A549 (cell line): Measurements from ENCODE around the gene CA11. TPM values are rescaled to one million over a fixed set of nuclear protein-coding genes. Genes with fewer than 3 reads are reported as not detected.

Experiments used
- ATAC-seq, 2 experiments: fragments of 200-7000 bp in 1 of 2; fragments of >200 bp in 1 of 2; cut with Nextera tagmentation in 1 of 2; cut with Tn5 transposase in 1 of 2; 3 replicates each; pipeline versions ENCODE4 v1.8.0 to v1.9.1; 2018 to 2020; ENCODE audit warnings: mild to moderate bottlenecking in 1 of 2, moderate library complexity in 1 of 2
- CTCF ChIA-PET: fragments of 300-600 bp; sonication (Branson Sonifier 250); formaldehyde crosslinking; extraction: SDS; loops from one replicate; lab custom pipeline; 2021; ENCODE audit warnings: antibody characterized with exemption, inconsistent platforms; lab: Yijun Ruan, JAX
- POLR2A ChIA-PET: fragments of 350-600 bp; formaldehyde crosslinking; extraction: SDS; loops from one replicate; lab custom pipeline; 2021; ENCODE audit warnings: antibody characterized with exemption, inconsistent platforms; lab: Yijun Ruan, JAX
- DNase-seq, 2 experiments: peaks; one replicate each; pipeline versions ENCODE4 v3.0.0 to v3.0.0-alpha.2; 2011 to 2016; ENCODE audit warnings: low read depth in 1 of 2, low spot score in 1 of 2
- FAIRE-seq: peaks from 2 replicates; lab custom pipeline; 2011; peaks lifted over from hg19 to GRCh38; lab: Jason Lieb, UNC
- H3K27ac ChIP-seq, 2 experiments: fragments of >200 bp; sonication (Bioruptor Twin); formaldehyde crosslinking; 3 replicates each; pipeline ENCODE4 v1.5.1; 2016 to 2017
- H3K4me1 ChIP-seq: fragments of >200 bp; sonication (Bioruptor Twin); formaldehyde crosslinking; 3 replicates; pipeline ENCODE4 v1.6.1; 2016
- H3K4me2 ChIP-seq: fragments of >200 bp; sonication (Bioruptor Twin); formaldehyde crosslinking; 3 replicates; pipeline ENCODE4 v1.6.1; 2016
- H3K4me3 ChIP-seq: fragments of >200 bp; sonication (Bioruptor Twin); formaldehyde crosslinking; 3 replicates; pipeline ENCODE4 v1.5.1; 2016
- H3K9me3 ChIP-seq: fragments of >200 bp; sonication (Bioruptor Twin); formaldehyde crosslinking; 3 replicates; pipeline ENCODE4 v1.6.1; 2016
- BHLHE40 ChIP-seq: IDR thresholded peaks from 2 replicates; pipeline ENCODE4 v1.6.1; 2012; ENCODE audit warnings: low read depth, low read length, inconsistent platforms
- CBX2 ChIP-seq: fragments of 200-600 bp; sonication (generic); IDR thresholded peaks from 2 replicates; pipeline ENCODE4 v1.6.1; 2016; ENCODE audit warnings: low read depth, mild to moderate bottlenecking, borderline replicate concordance
- CBX8 ChIP-seq: fragments of 200-600 bp; sonication (generic); IDR thresholded peaks from 2 replicates; pipeline ENCODE4 v1.6.1; 2016
- CHD2 ChIP-seq: fragments of 150-350 bp; IDR thresholded peaks from 2 replicates; pipeline ENCODE4 v1.6.1; 2014; ENCODE audit warnings: low read length; ENCODE audit not compliant: partially characterized antibody
- FOSB ChIP-seq: fragments of 250-450 bp; sonication (Bioruptor Pico); IDR thresholded peaks from 2 replicates; pipeline ENCODE4 v1.5.0; 2020; ENCODE audit warnings: mild to moderate bottlenecking, moderate library complexity
- FOSL2 ChIP-seq, 2 experiments: fragments of 450-650 bp in 1 of 2; fragments of >200 bp in 1 of 2; sonication (Bioruptor Twin) in 1 of 2; formaldehyde crosslinking; IDR thresholded peaks; 2 replicates each; pipeline versions ENCODE4 v1.5.0 to v1.6.1; 2016 to 2020; ENCODE audit warnings: mild to moderate bottlenecking in 1 of 2, moderate library complexity in 1 of 2
- FOXS1 ChIP-seq: fragments of 250-450 bp; sonication (Bioruptor Pico); IDR thresholded peaks from 2 replicates; pipeline ENCODE4 v1.5.0; 2020; ENCODE audit warnings: mild to moderate bottlenecking, moderate library complexity
- GATA3 ChIP-seq: IDR thresholded peaks from 2 replicates; pipeline ENCODE4 v1.6.1; 2012; ENCODE audit warnings: borderline replicate concordance
- HDAC2 ChIP-seq: fragments of 200-600 bp; sonication (generic); IDR thresholded peaks from 2 replicates; pipeline ENCODE4 v1.6.1; 2016
- HEYL ChIP-seq: fragments of 250-450 bp; sonication (Bioruptor Pico); IDR thresholded peaks from 2 replicates; pipeline ENCODE4 v1.8.0; 2021; ENCODE audit warnings: mild to moderate bottlenecking, moderate library complexity
- HOXA7 ChIP-seq: fragments of 250-450 bp; sonication (Bioruptor Pico); IDR thresholded peaks from 2 replicates; pipeline ENCODE4 v1.5.0; 2020; ENCODE audit warnings: mild to moderate bottlenecking, moderate library complexity
- JUNB ChIP-seq: fragments of >200 bp; sonication (Bioruptor Twin); formaldehyde crosslinking; IDR thresholded peaks from 2 replicates; pipeline ENCODE4 v1.6.1; 2016
- KDM1A ChIP-seq: fragments of 200-600 bp; sonication (generic); IDR thresholded peaks from 2 replicates; pipeline ENCODE4 v1.6.1; 2016; ENCODE audit warnings: low read depth, mild to moderate bottlenecking
- KDM5A ChIP-seq: fragments of 200-600 bp; sonication (generic); IDR thresholded peaks from 2 replicates; pipeline ENCODE4 v1.6.1; 2016; ENCODE audit warnings: antibody characterized with exemption, mild to moderate bottlenecking
- MAFK ChIP-seq: fragments of 450-650 bp; IDR thresholded peaks from 2 replicates; pipeline ENCODE4 v1.6.1; 2014; ENCODE audit not compliant: partially characterized antibody
- MAZ ChIP-seq: fragments of 150-350 bp; IDR thresholded peaks from 2 replicates; pipeline ENCODE4 v1.6.1; 2014; ENCODE audit warnings: antibody characterized with exemption, low read depth, low read length, borderline replicate concordance
- NFE2L2 ChIP-seq: fragments of 150-350 bp; conservative IDR thresholded peaks from 2 replicates; pipeline ENCODE4 v1.6.1; 2014; ENCODE audit warnings: low read length
- RARB ChIP-seq: fragments of 250-450 bp; sonication (Bioruptor Pico); IDR thresholded peaks from 2 replicates; pipeline ENCODE4 v1.8.0; 2021; ENCODE audit warnings: mild to moderate bottlenecking, moderate library complexity
- RFX5 ChIP-seq: fragments of 450-650 bp; IDR thresholded peaks from 2 replicates; pipeline ENCODE4 v1.7.1; 2014; ENCODE audit warnings: antibody characterized with exemption, mild to moderate bottlenecking, moderate library complexity
- SMC3 ChIP-seq: fragments of >200 bp; sonication (Bioruptor Twin); formaldehyde crosslinking; IDR thresholded peaks from 3 replicates; pipeline ENCODE4 v1.6.1; 2018; ENCODE audit warnings: inconsistent platforms
- TP53 ChIP-seq: fragments of 250-450 bp; sonication (Bioruptor Pico); IDR thresholded peaks from 2 replicates; pipeline ENCODE4 v1.5.0; 2021; ENCODE audit warnings: mild to moderate bottlenecking, moderate library complexity
- WGBS: methylation state at CpG from one replicate; pipeline ENCODE4 v1.1.6; 2017; ENCODE audit errors: missing lambda C conversion rate; 5-methylcytosine and 5-hydroxymethylcytosine counted together
- polyA plus RNA-seq, 4 experiments: library from polyadenylated mRNA; depleted of rRNA in 3 of 4; stranded (reverse); fragments of >200 nt; fragmentation: RNase III in 1 of 4; extraction: RNeasy Plus Mini Kit Qiagen cat#74134 plus additional on column Dnase treatment in 1 of 4; gene quantifications; 2 replicates in 3 of 4; 3 replicates in 1 of 4; pipeline ENCODE4 v1.2.3, GENCODE V29; 2011 to 2017
- TF ChIP-seq, protein P1 (sequence below): fragments of 150-350 bp; IDR thresholded peaks from 2 replicates; pipeline ENCODE4 v1.6.1; 2014; ENCODE audit warnings: low read depth, mild to moderate bottlenecking, low read length
- TF ChIP-seq, protein P2 (sequence below): fragments of 450-650 bp; IDR thresholded peaks from 2 replicates; pipeline ENCODE4 v1.6.1; 2014; ENCODE audit warnings: antibody characterized with exemption
- TF ChIP-seq, protein P3 (sequence below): fragments of >200 bp; sonication (Bioruptor Twin); formaldehyde crosslinking; IDR thresholded peaks from 3 replicates; pipeline ENCODE4 v1.6.1; 2016
- TF ChIP-seq, protein P4 (sequence below): IDR thresholded peaks from 2 replicates; pipeline ENCODE4 v1.6.1; 2012
- TF ChIP-seq, protein P5 (sequence below): fragments of >200 bp; sonication (Bioruptor Twin); formaldehyde crosslinking; IDR thresholded peaks from 2 replicates; pipeline ENCODE4 v1.6.1; 2016
- TF ChIP-seq, protein P6 (sequence below): fragments of 250-450 bp; sonication (Bioruptor Pico); IDR thresholded peaks from 2 replicates; pipeline ENCODE4 v1.5.0; 2020; ENCODE audit warnings: low read depth, mild to moderate bottlenecking, moderate library complexity

Gene CA11
- polyA plus RNA-seq, 2 of the 4 experiments (the other 2 are of a cell fraction) = 9.8 to 21.0 TPM

DNA sequence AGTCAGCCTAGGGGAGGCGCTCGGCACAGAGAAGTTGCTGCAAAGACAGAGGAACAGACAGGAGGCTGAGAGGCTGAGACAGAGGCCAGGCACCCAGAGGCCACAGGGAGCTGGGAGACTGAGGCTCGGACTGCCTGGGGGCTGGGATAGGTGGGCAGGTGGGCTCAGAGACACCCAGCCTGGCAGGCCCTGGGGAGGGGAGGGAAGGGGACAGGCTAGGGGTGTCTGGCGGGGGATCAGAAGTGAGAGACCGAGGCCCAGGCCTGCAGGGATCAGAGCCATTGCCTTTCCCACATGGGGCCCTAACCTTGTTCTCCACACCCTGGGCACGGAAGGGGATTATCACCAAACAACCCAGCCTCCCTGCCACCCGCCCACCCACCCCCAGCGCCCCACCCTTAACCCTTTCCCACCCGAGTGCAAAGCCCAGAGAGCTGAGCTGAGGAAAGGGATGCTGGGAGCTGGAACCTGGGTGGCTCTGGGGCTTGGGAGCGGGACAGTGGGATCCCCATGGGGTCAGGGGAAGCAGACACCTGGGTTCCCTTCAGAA, 25.5 kb upstream of the CA11 start:
- FAIRE-seq (no peak), ATAC-seq (no peak), DNase-seq (no peak)
- POLR2A ChIA-PET = no interaction called here
- H3K9me3 ChIP-seq = no peaks in the 10 kb centered on the region
- CTCF ChIA-PET = interaction anchor here (1.5 to 1.9 kb wide), 4 partner anchors 26 to 116 kb away, joined by 4 to 7 read pairs (median 6); partner anchors contain the start of gene CA11
- H3K4me3 ChIP-seq = no peak overlapping the region
- H3K27ac ChIP-seq = no peak overlapping the region
- peaks cover 5% of the 10 kb centered on the region; the same call in 1 of the 3 replicates for H3K4me1 ChIP-seq
- WGBS = 63% methylated on average over 9 of the region's 10 CpGs
- TF ChIP-seq FOSL2 (IDR thresholded peaks at IDR 0.05) = no peak
- TF ChIP-seq FOSL2 (CRISPR knock-in tag; IDR thresholded peaks at IDR 0.05) = no peak
- TF ChIP-seq NFE2L2 = no peak
- TF ChIP-seq, protein P1, sequence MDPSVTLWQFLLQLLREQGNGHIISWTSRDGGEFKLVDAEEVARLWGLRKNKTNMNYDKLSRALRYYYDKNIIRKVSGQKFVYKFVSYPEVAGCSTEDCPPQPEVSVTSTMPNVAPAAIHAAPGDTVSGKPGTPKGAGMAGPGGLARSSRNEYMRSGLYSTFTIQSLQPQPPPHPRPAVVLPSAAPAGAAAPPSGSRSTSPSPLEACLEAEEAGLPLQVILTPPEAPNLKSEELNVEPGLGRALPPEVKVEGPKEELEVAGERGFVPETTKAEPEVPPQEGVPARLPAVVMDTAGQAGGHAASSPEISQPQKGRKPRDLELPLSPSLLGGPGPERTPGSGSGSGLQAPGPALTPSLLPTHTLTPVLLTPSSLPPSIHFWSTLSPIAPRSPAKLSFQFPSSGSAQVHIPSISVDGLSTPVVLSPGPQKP = no peak
- no peak for TF ChIP-seq TP53 (CRISPR knock-in tag)
- no peak for TF ChIP-seq FOXS1 (CRISPR knock-in tag)
- no peak for TF ChIP-seq MAZ
- no peak for TF ChIP-seq CBX8
- TF ChIP-seq, protein P2, sequence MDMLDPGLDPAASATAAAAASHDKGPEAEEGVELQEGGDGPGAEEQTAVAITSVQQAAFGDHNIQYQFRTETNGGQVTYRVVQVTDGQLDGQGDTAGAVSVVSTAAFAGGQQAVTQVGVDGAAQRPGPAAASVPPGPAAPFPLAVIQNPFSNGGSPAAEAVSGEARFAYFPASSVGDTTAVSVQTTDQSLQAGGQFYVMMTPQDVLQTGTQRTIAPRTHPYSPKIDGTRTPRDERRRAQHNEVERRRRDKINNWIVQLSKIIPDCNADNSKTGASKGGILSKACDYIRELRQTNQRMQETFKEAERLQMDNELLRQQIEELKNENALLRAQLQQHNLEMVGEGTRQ = no peak
- no peak for TF ChIP-seq MAFK
- TF ChIP-seq, protein P3, sequence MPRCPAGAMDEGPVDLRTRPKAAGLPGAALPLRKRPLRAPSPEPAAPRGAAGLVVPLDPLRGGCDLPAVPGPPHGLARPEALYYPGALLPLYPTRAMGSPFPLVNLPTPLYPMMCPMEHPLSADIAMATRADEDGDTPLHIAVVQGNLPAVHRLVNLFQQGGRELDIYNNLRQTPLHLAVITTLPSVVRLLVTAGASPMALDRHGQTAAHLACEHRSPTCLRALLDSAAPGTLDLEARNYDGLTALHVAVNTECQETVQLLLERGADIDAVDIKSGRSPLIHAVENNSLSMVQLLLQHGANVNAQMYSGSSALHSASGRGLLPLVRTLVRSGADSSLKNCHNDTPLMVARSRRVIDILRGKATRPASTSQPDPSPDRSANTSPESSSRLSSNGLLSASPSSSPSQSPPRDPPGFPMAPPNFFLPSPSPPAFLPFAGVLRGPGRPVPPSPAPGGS = no peak
- TF ChIP-seq BHLHE40 = no peak
- TF ChIP-seq HEYL = no peak
- no peak for TF ChIP-seq HOXA7 (CRISPR knock-in tag)
- no peak for TF ChIP-seq JUNB
- no peak for TF ChIP-seq FOSB (CRISPR knock-in tag)
- no peak for TF ChIP-seq RARB (CRISPR knock-in tag)
- no peak for TF ChIP-seq HDAC2
- TF ChIP-seq KDM1A = no peak
- TF ChIP-seq, protein P4, sequence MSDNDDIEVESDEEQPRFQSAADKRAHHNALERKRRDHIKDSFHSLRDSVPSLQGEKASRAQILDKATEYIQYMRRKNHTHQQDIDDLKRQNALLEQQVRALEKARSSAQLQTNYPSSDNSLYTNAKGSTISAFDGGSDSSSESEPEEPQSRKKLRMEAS = no peak
- H3K4me2 ChIP-seq = no peak overlapping the region

DNA sequence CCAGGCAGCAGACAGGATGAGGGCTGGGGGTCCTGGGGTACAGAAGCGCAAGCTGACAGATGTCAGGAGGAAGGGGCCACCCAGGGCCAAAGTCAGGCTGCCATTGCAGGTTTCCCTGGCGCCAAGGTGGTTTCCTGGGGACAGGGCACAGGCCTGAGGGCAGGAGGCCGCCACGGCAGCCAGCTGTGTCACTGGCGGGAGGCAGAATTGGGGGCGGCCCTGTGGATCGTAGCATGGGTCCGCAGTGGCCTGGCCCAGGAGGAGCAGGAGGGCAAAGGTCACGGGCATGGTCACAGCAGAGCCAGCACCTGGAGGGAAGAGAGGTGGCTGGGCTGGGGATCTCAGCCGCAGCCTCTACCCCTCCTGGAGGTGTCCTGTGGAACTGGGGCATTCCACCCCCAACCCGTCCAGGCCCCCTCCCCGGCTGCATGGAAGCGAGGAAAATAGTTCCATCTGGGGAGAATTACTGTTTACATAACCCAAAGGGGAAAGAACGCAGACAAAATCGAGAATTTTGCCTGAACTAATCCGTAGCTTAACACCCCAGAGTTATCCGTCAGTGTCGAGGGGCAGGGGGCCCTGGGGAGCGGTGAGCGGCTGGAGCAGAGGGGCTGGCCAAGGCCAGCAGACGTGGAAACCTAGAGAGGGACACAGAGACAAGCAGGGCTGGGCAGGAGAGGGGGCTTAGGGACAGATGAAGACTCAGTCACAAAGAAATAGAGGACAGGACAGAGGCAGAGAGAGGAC, 24.9 kb upstream of the CA11 start:
- Histone ChIP-seq H3K4me1 (peaks cover 5% of the 10 kb centered on the region; the same call in 1 of the 3 replicates), H3K27ac (no peak overlapping the region), H3K4me3 (no peak overlapping the region), H3K9me3 (no peaks in the 10 kb centered on the region), H3K4me2 (no peak overlapping the region)
- FAIRE-seq = no peak
- DNase-seq = no peak
- ChIA-PET POLR2A (no interaction called here), CTCF (interaction anchor here (0.6 to 1.9 kb wide), 5 partner anchors 25 to 381 kb away, joined by 3 to 7 read pairs (median 6); partner anchors contain the start of gene CA11)
- WGBS = 82% methylated on average over 20 of the region's 21 CpGs
- TF ChIP-seq RFX5 (no peak), FOSB (CRISPR knock-in tag) (no peak), CBX2 (no peak), KDM5A (no peak), GATA3 (no peak), SMC3 (no peak), CHD2 (no peak), KDM1A (no peak)
- TF ChIP-seq, protein P5, sequence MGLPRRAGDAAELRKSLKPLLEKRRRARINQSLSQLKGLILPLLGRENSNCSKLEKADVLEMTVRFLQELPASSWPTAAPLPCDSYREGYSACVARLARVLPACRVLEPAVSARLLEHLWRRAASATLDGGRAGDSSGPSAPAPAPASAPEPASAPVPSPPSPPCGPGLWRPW = no peak
- TF ChIP-seq, protein P6, sequence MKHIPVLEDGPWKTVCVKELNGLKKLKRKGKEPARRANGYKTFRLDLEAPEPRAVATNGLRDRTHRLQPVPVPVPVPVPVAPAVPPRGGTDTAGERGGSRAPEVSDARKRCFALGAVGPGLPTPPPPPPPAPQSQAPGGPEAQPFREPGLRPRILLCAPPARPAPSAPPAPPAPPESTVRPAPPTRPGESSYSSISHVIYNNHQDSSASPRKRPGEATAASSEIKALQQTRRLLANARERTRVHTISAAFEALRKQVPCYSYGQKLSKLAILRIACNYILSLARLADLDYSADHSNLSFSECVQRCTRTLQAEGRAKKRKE (CRISPR knock-in tag) = no peak
- TF ChIP-seq, protein P4 = no peak
- TF ChIP-seq, protein P3 = no peak
- no peak for ATAC-seq
